PC-3 (cell line): Measurements from ENCODE around the gene TCHHL1. TPM values are rescaled to one million over a fixed set of nuclear protein-coding genes. Genes with fewer than 3 reads are reported as not detected.

ENCODE experiments used
- ATAC-seq: fragments of 200-7000 bp; cut with Tn5 transposase; 2 replicates; pipeline ENCODE4 v1.9.1; 2020; ENCODE audit warnings: mild to moderate bottlenecking, moderate library complexity
- BruUV-seq: library from RNA; stranded (reverse); fragments of 400-500 nt; replicated peaks from 2 replicates; lab custom pipeline; 2021; lab: Mats Ljungman, UMichigan
- CTCF ChIA-PET: fragments of 300-600 bp; sonication (Branson Sonifier 250); formaldehyde crosslinking; loops from one replicate; lab custom pipeline; 2022; ENCODE audit warnings: antibody characterized with exemption; lab: Charles Lee
- POLR2A ChIA-PET: fragments of 300-600 bp; sonication (Branson Sonifier 250); formaldehyde crosslinking; loops from one replicate; lab custom pipeline; 2022; ENCODE audit warnings: antibody characterized with exemption; ENCODE audit not compliant: unreplicated experiment; lab: Charles Lee
- DNase-seq: peaks from one replicate; pipeline ENCODE4 v3.0.0-alpha.2; 2015
- H2AFZ ChIP-seq: fragments of 300-600 bp; sonication (generic); 2 replicates; pipeline ENCODE4 v1.6.0; 2016; ENCODE audit warnings: antibody characterized with exemption, low read length
- H3F3A ChIP-seq: fragments of 300-600 bp; sonication (generic); one replicate; pipeline ENCODE4 v1.6.0; 2017; ENCODE audit warnings: antibody characterized with exemption, low read length, control low read depth, mild to moderate bottlenecking; ENCODE audit not compliant: unreplicated experiment
- H3K27ac ChIP-seq: fragments of 300-600 bp; sonication (generic); 2 replicates; pipeline ENCODE4 v1.5.1; 2016; ENCODE audit warnings: mild to moderate bottlenecking, low read length
- H3K27me3 ChIP-seq: fragments of 300-600 bp; sonication (generic); 2 replicates; pipeline ENCODE4 v1.6.1; 2016; ENCODE audit warnings: low read length, mixed read lengths
- H3K36me3 ChIP-seq: fragments of 300-600 bp; sonication (generic); 2 replicates; pipeline ENCODE4 v1.6.1; 2016; ENCODE audit warnings: low read depth, mixed run types, low read length, mixed read lengths
- H3K4me1 ChIP-seq: fragments of 300-600 bp; sonication (generic); 2 replicates; pipeline ENCODE4 v1.5.1; 2016; ENCODE audit warnings: low read length; ENCODE audit not compliant: insufficient read depth
- H3K4me2 ChIP-seq: fragments of 300-600 bp; sonication (generic); 2 replicates; pipeline ENCODE4 v1.6.0; 2016; ENCODE audit warnings: low read length
- H3K4me3 ChIP-seq: fragments of 300-600 bp; sonication (generic); 2 replicates; pipeline ENCODE4 v1.5.1; 2016; ENCODE audit warnings: mild to moderate bottlenecking, low read length, mixed read lengths
- H3K79me2 ChIP-seq: fragments of 300-600 bp; sonication (generic); 2 replicates; pipeline ENCODE4 v1.6.1; 2017; ENCODE audit warnings: low read length, mixed read lengths
- H3K9ac ChIP-seq: fragments of 300-600 bp; sonication (generic); 2 replicates; pipeline ENCODE4 v1.6.0; 2016; ENCODE audit warnings: mild to moderate bottlenecking, low read length
- H3K9me2 ChIP-seq: fragments of 300-600 bp; sonication (generic); replicated peaks from 2 replicates; pipeline ENCODE4 v1.6.1; 2016; ENCODE audit warnings: mixed run types, low read length, mixed read lengths
- H3K9me3 ChIP-seq: fragments of 300-600 bp; sonication (generic); 2 replicates; pipeline ENCODE4 v1.6.1; 2016; ENCODE audit warnings: low read length, mixed read lengths
- H4K20me1 ChIP-seq: fragments of 300-600 bp; sonication (generic); 2 replicates; pipeline ENCODE4 v1.6.1; 2016; ENCODE audit warnings: low read length, mixed read lengths
- CTCF ChIP-seq: fragments of 300-600 bp; sonication (generic); conservative IDR thresholded peaks from 2 replicates; pipeline ENCODE4 v1.5.1; 2017; ENCODE audit warnings: antibody characterized with exemption, low read depth, mild to moderate bottlenecking, low read length
- EZH2 ChIP-seq: fragments of 300-600 bp; sonication (generic); IDR thresholded peaks from one replicate; pipeline ENCODE4 v1.6.1; 2017; ENCODE audit warnings: antibody characterized with exemption, mild to moderate bottlenecking, low read length; ENCODE audit not compliant: unreplicated experiment
- EZH2phosphoT487 ChIP-seq: fragments of 300-600 bp; sonication (generic); IDR thresholded peaks from 2 replicates; pipeline ENCODE4 v1.6.1; 2018; ENCODE audit warnings: mild to moderate bottlenecking, antibody characterized with exemption, low read length, borderline replicate concordance
- intact Hi-C: fragments of 100-400 bp; cut with micrococcal nuclease; formaldehyde crosslinking; loops from 2 replicates; pipeline ENCODE4 v1.9.0; 2023
- total RNA-seq: library from RNA; depleted of rRNA; stranded (reverse); fragments of >200 nt; gene quantifications from 2 replicates; pipeline ENCODE4 v1.2.3, GENCODE V29; 2014

TCHHL1 gene
- total RNA-seq, 1 experiment from 2014 or later: not detected

- peaks cover 62% of the 10 kb centered on the region for H3K27me3 ChIP-seq
- TF ChIP-seq CTCF (no peak), EZH2phosphoT487 (no peak), EZH2 (no peak)
- H3K36me3 ChIP-seq: no peaks in the 10 kb centered on the region
- intact Hi-C loops: no loop called here
- no peak overlapping the region for H3K27ac ChIP-seq
- no TSS peak for BruUV-seq
- no peaks in the 10 kb centered on the region for H4K20me1 ChIP-seq
- no peak overlapping the region for H3K4me3 ChIP-seq
- CTCF ChIA-PET: no interaction called here
- no peak for DNase-seq
- no peak overlapping the region for H3K9ac ChIP-seq
- H2AFZ ChIP-seq: no peak overlapping the region
- no peaks in the 10 kb centered on the region for H3F3A ChIP-seq
- POLR2A ChIA-PET: no interaction called here
- no peak overlapping the region for H3K4me2 ChIP-seq
- no peaks in the 10 kb centered on the region for H3K9me2 ChIP-seq
- H3K4me1 ChIP-seq: no peaks in the 10 kb centered on the region
- H3K9me3 ChIP-seq: no peaks in the 10 kb centered on the region
- no peaks in the 10 kb centered on the region for H3K79me2 ChIP-seq
- ATAC-seq: no peak
Observed at GRCh38 chr1:152127673-152128072, 38.8 kb upstream of the TCHHL1 start.

DNA sequence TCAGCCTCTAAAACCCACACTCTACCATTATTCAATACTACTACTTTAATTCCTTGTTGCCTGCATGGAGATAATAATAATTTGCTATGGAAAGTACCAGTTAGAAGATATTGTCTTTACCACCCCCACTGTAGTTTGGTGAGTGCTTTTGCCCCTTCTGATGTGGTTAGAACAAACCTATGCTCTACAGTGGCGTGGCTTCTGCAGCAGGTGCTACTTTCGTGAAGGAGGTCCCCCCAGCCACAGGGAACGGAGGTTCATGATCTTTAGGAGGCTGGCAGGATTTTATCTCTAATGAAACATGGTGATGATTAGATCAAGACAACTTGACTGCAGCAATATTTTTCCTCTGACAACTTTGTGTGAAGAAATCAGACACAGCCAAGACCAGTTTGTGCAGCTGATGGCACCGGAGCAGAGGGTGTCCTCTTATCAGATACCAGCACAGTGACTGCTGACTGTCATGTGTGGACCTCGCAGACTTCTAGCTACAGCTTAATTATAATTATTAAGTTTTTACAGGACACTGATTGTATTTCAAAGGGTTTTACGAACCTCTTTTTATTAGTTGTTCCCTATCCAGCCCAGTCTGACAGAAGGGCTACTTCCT, 37.1 kb upstream of the TCHHL1 start:
- TF ChIP-seq CTCF (no peak), EZH2 (no peak), EZH2phosphoT487 (no peak)
- CTCF ChIA-PET: no interaction called here

GRCh38 chr1:152118915-152119314, 30.1 kb upstream of the TCHHL1 start:
- no peaks in the 10 kb centered on the region for H4K20me1 ChIP-seq
- no peaks in the 10 kb centered on the region for H3F3A ChIP-seq
- no TSS peak for BruUV-seq
- no peaks in the 10 kb centered on the region for H3K36me3 ChIP-seq
- H3K4me2 ChIP-seq: no peak overlapping the region
- TF ChIP-seq EZH2 (no peak), CTCF (no peak), EZH2phosphoT487 (no peak)
- no peak overlapping the region for H3K9ac ChIP-seq
- H3K27me3 ChIP-seq: peaks cover 76% of the 10 kb centered on the region
- H3K79me2 ChIP-seq: no peaks in the 10 kb centered on the region
- no peaks in the 10 kb centered on the region for H3K9me3 ChIP-seq
- CTCF ChIA-PET: interaction anchor here (0.7 kb wide), 1 partner anchor 228 kb away, joined by 3 read pairs; no protein-coding TSS in a partner anchor
- DNase-seq (no peak), ATAC-seq (no peak)
- H3K27ac ChIP-seq: no peak overlapping the region
- POLR2A ChIA-PET: no interaction called here
- H3K4me1 ChIP-seq: no peaks in the 10 kb centered on the region
- no peaks in the 10 kb centered on the region for H3K9me2 ChIP-seq
- no peak overlapping the region for H2AFZ ChIP-seq
- H3K4me3 ChIP-seq: no peak overlapping the region
- intact Hi-C loops: no loop called here

More for the DNA sequence above, 37.1 kb upstream of the TCHHL1 start:
- no peak overlapping the region for H3K4me2 ChIP-seq
- BruUV-seq: no TSS peak
- H2AFZ ChIP-seq: no peak overlapping the region
- no peaks in the 10 kb centered on the region for H4K20me1 ChIP-seq
- H3K27ac ChIP-seq: no peak overlapping the region
- ATAC-seq (no peak), DNase-seq (no peak)
- H3K27me3 ChIP-seq: peaks cover 80% of the 10 kb centered on the region
- POLR2A ChIA-PET: no interaction called here
- H3K4me3 ChIP-seq: no peak overlapping the region
- H3K9me2 ChIP-seq: no peaks in the 10 kb centered on the region
- intact Hi-C loops: no loop called here
- H3K9ac ChIP-seq: no peak overlapping the region
- H3F3A ChIP-seq: no peaks in the 10 kb centered on the region
- no peaks in the 10 kb centered on the region for H3K79me2 ChIP-seq
- H3K36me3 ChIP-seq: no peaks in the 10 kb centered on the region
- H3K4me1 ChIP-seq: no peaks in the 10 kb centered on the region
- H3K9me3 ChIP-seq: no peaks in the 10 kb centered on the region
